ENCODE results near the gene ADARB2. TPM values are rescaled to one million over a fixed set of nuclear protein-coding genes. Genes with fewer than 3 reads are reported as not detected.
A peak's percentile ranks its signal among the peaks of the same experiment; 100 is the strongest.

Gene ADARB2
- total and polyA plus RNA-seq, 4 experiments from 2014 or later, result 13.5 to 14.1 TPM; not detected in 2

- H3K27me3 Mint-ChIP-seq, result peaks cover 3 to 6% of the 10 kb centered on the region in 2 donors
- H3K9me3 Mint-ChIP-seq, result peaks cover 2 to 31% (median 22%) of the 10 kb centered on the region in 8 donors
- H3K4me1 ChIP-seq (ENCODE audit: insufficient read depth, low read length), result no peaks in the 10 kb centered on the region
- no peak for DNase-seq
- no peaks in the 10 kb centered on the region for H3K36me3 ChIP-seq (ENCODE audit: insufficient read depth, low read length)
- H3K4me1 Mint-ChIP-seq, result peaks cover 1 to 7% (median 5%) of the 10 kb centered on the region in 4 donors
- ChIA-PET POLR2A (ENCODE audit: partially characterized antibody) (no interaction called here), CTCF (ENCODE audit: partially characterized antibody) (no interaction called here)
- H3K4me3 Mint-ChIP-seq, result no peak overlapping the region
- no peak overlapping the region for H3K4me3 ChIP-seq (ENCODE audit: low read length in 2 of 2)
- H3K27ac Mint-ChIP-seq, result no peak overlapping the region
- no peaks in the 10 kb centered on the region for H3K9me3 ChIP-seq (ENCODE audit: control insufficient read depth in 1 of 2, low read length in 2 of 2)
- peaks cover 10 to 15% of the 10 kb centered on the region in 2 donors for H3K36me3 Mint-ChIP-seq
- intact Hi-C loops (cut with micrococcal nuclease), result no loop called here
- H3K27me3 ChIP-seq (ENCODE audit: insufficient read depth, low read length), result no peaks in the 10 kb centered on the region
- H3K27ac ChIP-seq (ENCODE audit: low read depth, low read length), result no peak overlapping the region
Measured at GRCh38 chr10:1138529-1138928, 598.8 kb downstream of the ADARB2 start.

DNA sequence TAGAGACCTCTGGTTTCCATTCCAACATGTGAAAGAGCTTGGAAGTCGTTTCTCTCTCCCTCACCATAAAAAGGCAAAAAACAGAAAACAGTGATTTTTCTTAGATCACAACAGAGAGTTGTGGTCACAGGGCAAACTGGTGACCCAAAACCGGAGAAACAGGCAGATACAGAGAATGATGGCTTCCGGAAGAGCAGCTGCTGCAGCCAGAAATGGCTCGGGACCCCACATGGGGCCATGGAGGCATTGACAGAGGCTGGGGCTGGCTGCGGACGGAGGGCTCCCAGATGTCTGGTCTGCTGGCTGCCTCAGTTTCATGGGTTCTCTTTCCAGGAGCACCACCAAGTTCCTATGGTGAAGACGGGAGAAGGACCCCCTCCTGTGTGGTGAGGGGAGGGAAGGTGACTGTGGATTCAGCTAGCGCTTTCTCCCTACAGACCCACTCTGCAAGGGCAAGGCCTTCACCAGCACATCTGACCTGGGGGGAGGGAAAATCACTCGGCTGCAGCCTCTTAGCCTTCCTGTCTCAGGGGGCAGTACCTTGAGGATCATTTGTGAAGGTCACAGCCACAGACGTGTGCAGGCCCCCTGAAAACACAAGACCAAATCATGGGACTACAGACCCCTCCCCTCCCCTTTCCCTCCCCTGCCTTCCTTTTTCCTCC lies 599.7 kb downstream of the ADARB2 start:
- DNase-seq, result no peak
- Mint-ChIP-seq H3K9me3 (peaks cover 2 to 31% (median 22%) of the 10 kb centered on the region in 8 donors), H3K36me3 (peaks cover 11 to 19% of the 10 kb centered on the region in 2 donors), H3K4me3 (no peak overlapping the region), H3K27ac (no peak overlapping the region), H3K4me1 (peaks cover 6 to 9% (median 7%) of the 10 kb centered on the region in 4 donors), H3K27me3 (peaks cover 2 to 3% of the 10 kb centered on the region in 2 donors)
- Histone ChIP-seq H3K4me1 (ENCODE audit: insufficient read depth, low read length) (no peaks in the 10 kb centered on the region), H3K4me3 (ENCODE audit: low read length in 2 of 2) (no peak overlapping the region), H3K9me3 (ENCODE audit: control insufficient read depth in 1 of 2, low read length in 2 of 2) (no peaks in the 10 kb centered on the region), H3K27me3 (ENCODE audit: insufficient read depth, low read length) (no peaks in the 10 kb centered on the region), H3K27ac (ENCODE audit: low read depth, low read length) (no peak overlapping the region), H3K36me3 (ENCODE audit: insufficient read depth, low read length) (no peaks in the 10 kb centered on the region)
- CTCF ChIA-PET (ENCODE audit: partially characterized antibody), result no interaction called here
- POLR2A ChIA-PET (ENCODE audit: partially characterized antibody), result no interaction called here
- intact Hi-C loops (cut with micrococcal nuclease), result no loop called here

- Histone ChIP-seq H3K9me3 (ENCODE audit: control insufficient read depth in 1 of 2, low read length in 2 of 2) (no peaks in the 10 kb centered on the region), H3K27me3 (ENCODE audit: insufficient read depth, low read length) (no peaks in the 10 kb centered on the region), H3K4me1 (ENCODE audit: insufficient read depth, low read length) (no peaks in the 10 kb centered on the region), H3K36me3 (ENCODE audit: insufficient read depth, low read length) (peaks cover 5% of the 10 kb centered on the region), H3K4me3 (ENCODE audit: low read length in 2 of 2) (no peak overlapping the region), H3K27ac (ENCODE audit: low read depth, low read length) (no peak overlapping the region)
- ChIA-PET POLR2A (ENCODE audit: partially characterized antibody) (no interaction called here), CTCF (ENCODE audit: partially characterized antibody) (interaction anchor here (2.0 kb wide), 1 partner anchor 26 kb away, joined by 6 read pairs; no protein-coding TSS in a partner anchor)
- peaks cover 2 to 28% (median 22%) of the 10 kb centered on the region in 8 donors for H3K9me3 Mint-ChIP-seq
- H3K27ac Mint-ChIP-seq, result no peak overlapping the region
- H3K27me3 Mint-ChIP-seq, result peaks cover 0 to 1% of the 10 kb centered on the region in 2 donors
- intact Hi-C loops (cut with micrococcal nuclease), result no loop called here
- peaks cover 19 to 28% of the 10 kb centered on the region in 2 donors for H3K36me3 Mint-ChIP-seq
- H3K4me1 Mint-ChIP-seq, result peaks cover 7 to 13% (median 10%) of the 10 kb centered on the region in 4 donors
- H3K4me3 Mint-ChIP-seq, result no peak overlapping the region
- no peak for DNase-seq
Measured at GRCh38 chr10:1136268-1136667, 601.1 kb downstream of the ADARB2 start.

- H3K4me1 ChIP-seq (ENCODE audit: insufficient read depth, low read length), result no peaks in the 10 kb centered on the region
- no peaks in the 10 kb centered on the region for H3K27me3 ChIP-seq (ENCODE audit: insufficient read depth, low read length)
- Mint-ChIP-seq H3K27me3 (no peaks in the 10 kb centered on the region), H3K4me1 (peaks cover 7 to 13% (median 10%) of the 10 kb centered on the region in 4 donors), H3K36me3 (peaks cover 37 to 41% of the 10 kb centered on the region in 2 donors), H3K9me3 (peaks cover 0 to 17% (median 11%) of the 10 kb centered on the region in 8 donors), H3K4me3 (no peak overlapping the region), H3K27ac (peak overlapping the region in 2 of 7 donors; percentile 75 to 77)
- H3K36me3 ChIP-seq (ENCODE audit: insufficient read depth, low read length), result peaks cover 26% of the 10 kb centered on the region
- no peak for DNase-seq
- H3K4me3 ChIP-seq (ENCODE audit: low read length in 2 of 2), result no peak overlapping the region
- ChIA-PET CTCF (ENCODE audit: partially characterized antibody) (no interaction called here), POLR2A (ENCODE audit: partially characterized antibody) (no interaction called here)
- no peaks in the 10 kb centered on the region for H3K9me3 ChIP-seq (ENCODE audit: control insufficient read depth in 1 of 2, low read length in 2 of 2)
- H3K27ac ChIP-seq (ENCODE audit: low read depth, low read length), result no peak overlapping the region
- intact Hi-C loops (cut with micrococcal nuclease), result no loop called here
Measured at GRCh38 chr10:1134156-1134555, 603.2 kb downstream of the ADARB2 start.

DNA sequence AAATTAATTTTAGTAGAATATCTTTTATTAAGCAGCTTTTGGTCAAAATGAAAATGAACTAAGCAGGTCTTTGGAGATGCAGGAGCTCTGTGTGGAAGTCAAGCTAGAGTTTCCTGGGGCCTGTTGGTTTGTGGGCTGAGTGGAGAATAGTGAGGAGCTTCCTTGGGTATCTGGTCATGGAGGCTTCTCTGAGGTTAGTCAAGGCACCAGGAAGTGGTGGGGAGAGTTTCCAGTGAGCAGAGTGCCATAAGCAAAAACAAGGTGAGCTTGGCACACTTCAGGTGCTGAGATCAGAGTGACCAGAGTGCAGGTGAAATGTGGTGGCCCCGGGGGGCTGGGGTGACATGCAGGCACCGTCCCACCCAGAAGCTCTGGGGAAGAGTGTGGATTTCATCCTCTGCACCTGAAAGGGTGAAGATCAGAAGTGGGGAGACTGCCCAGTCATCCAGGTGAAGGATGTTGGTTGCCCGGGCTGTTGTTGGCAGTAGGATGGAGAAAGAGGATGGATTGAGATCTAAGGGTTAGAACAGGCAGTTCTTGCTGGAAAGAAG lies 603.8 kb downstream of the ADARB2 start:
- H3K27me3 ChIP-seq (ENCODE audit: insufficient read depth, low read length), result no peaks in the 10 kb centered on the region
- POLR2A ChIA-PET (ENCODE audit: partially characterized antibody), result no interaction called here
- H3K36me3 Mint-ChIP-seq, result peaks cover 41 to 42% of the 10 kb centered on the region in 2 donors
- H3K9me3 ChIP-seq (ENCODE audit: control insufficient read depth in 1 of 2, low read length in 2 of 2), result no peaks in the 10 kb centered on the region
- intact Hi-C loops (cut with micrococcal nuclease), result no loop called here
- H3K36me3 ChIP-seq (ENCODE audit: insufficient read depth, low read length), result peaks cover 31% of the 10 kb centered on the region
- no peak overlapping the region for H3K4me3 ChIP-seq (ENCODE audit: low read length in 2 of 2)
- CTCF ChIA-PET (ENCODE audit: partially characterized antibody), result no interaction called here
- H3K4me1 ChIP-seq (ENCODE audit: insufficient read depth, low read length), result no peaks in the 10 kb centered on the region
- no peak for DNase-seq
- peak overlapping the region in 6 of 7 donors; percentile 23 to 83 (median 62) for H3K27ac Mint-ChIP-seq
- H3K27me3 Mint-ChIP-seq, result no peaks in the 10 kb centered on the region
- H3K9me3 Mint-ChIP-seq, result peaks cover 0 to 12% (median 5%) of the 10 kb centered on the region in 8 donors
- H3K4me3 Mint-ChIP-seq, result no peak overlapping the region
- H3K27ac ChIP-seq (ENCODE audit: low read depth, low read length), result no peak overlapping the region
- H3K4me1 Mint-ChIP-seq, result peaks cover 7 to 13% (median 10%) of the 10 kb centered on the region in 4 donors

DNA sequence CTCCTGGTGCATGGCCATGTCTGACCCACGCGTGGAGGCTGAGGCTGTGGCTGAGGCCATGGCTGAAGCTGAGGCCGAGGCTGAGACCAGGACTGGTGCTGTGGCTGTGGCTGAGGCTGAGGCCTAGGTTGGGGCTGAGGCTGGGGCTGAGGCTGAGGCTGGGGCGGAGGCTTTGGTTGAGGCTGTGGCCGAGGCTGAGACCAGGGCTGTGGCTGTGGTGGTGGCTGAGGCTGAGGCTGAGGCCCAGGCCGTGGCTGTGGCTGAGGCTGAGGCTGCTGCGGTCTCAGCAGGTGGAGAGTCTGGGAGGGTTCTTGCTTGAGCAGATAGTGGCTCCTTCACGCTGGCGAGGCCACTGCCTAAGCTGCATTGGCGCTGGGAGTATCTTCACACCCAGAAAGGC lies 604.7 kb downstream of the ADARB2 start:
- Histone ChIP-seq H3K4me1 (ENCODE audit: insufficient read depth, low read length) (no peaks in the 10 kb centered on the region), H3K9me3 (ENCODE audit: control insufficient read depth in 1 of 2, low read length in 2 of 2) (no peaks in the 10 kb centered on the region), H3K27me3 (ENCODE audit: insufficient read depth, low read length) (no peaks in the 10 kb centered on the region), H3K36me3 (ENCODE audit: insufficient read depth, low read length) (peaks cover 35% of the 10 kb centered on the region), H3K27ac (ENCODE audit: low read depth, low read length) (no peak overlapping the region), H3K4me3 (ENCODE audit: low read length in 2 of 2) (no peak overlapping the region)
- H3K4me1 Mint-ChIP-seq, result peaks cover 7 to 13% (median 10%) of the 10 kb centered on the region in 4 donors
- no peak overlapping the region for H3K27ac Mint-ChIP-seq
- no peak for DNase-seq
- POLR2A ChIA-PET (ENCODE audit: partially characterized antibody), result no interaction called here
- no peaks in the 10 kb centered on the region for H3K27me3 Mint-ChIP-seq
- H3K9me3 Mint-ChIP-seq, result peaks cover 0 to 5% (median 0%) of the 10 kb centered on the region in 8 donors
- peaks cover 41 to 47% of the 10 kb centered on the region in 2 donors for H3K36me3 Mint-ChIP-seq
- no peak overlapping the region for H3K4me3 Mint-ChIP-seq
- CTCF ChIA-PET (ENCODE audit: partially characterized antibody), result interaction anchor here (1.0 to 2.1 kb wide), 2 partner anchors 16 to 23 kb away, joined by 3 to 5 read pairs; no protein-coding TSS in a partner anchor
- intact Hi-C loops (cut with micrococcal nuclease), result no loop called here

- Mint-ChIP-seq H3K9me3 (no peaks in the 10 kb centered on the region), H3K4me3 (no peak overlapping the region), H3K36me3 (peaks cover 52 to 59% of the 10 kb centered on the region in 2 donors), H3K27ac (peak overlapping the region in 1 of 7 donors; percentile 43), H3K4me1 (peaks cover 7 to 13% (median 10%) of the 10 kb centered on the region in 4 donors), H3K27me3 (no peaks in the 10 kb centered on the region)
- POLR2A ChIA-PET (ENCODE audit: partially characterized antibody), result no interaction called here
- H3K27me3 ChIP-seq (ENCODE audit: insufficient read depth, low read length), result no peaks in the 10 kb centered on the region
- DNase-seq, result no peak
- no peak overlapping the region for H3K27ac ChIP-seq (ENCODE audit: low read depth, low read length)
- CTCF ChIA-PET (ENCODE audit: partially characterized antibody), result interaction anchor here (1.0 to 2.1 kb wide), 3 partner anchors 17 to 21 kb away, joined by 3 to 5 read pairs (median 4); no protein-coding TSS in a partner anchor
- H3K4me1 ChIP-seq (ENCODE audit: insufficient read depth, low read length), result no peaks in the 10 kb centered on the region
- H3K36me3 ChIP-seq (ENCODE audit: insufficient read depth, low read length), result peaks cover 35% of the 10 kb centered on the region
- H3K9me3 ChIP-seq (ENCODE audit: control insufficient read depth in 1 of 2, low read length in 2 of 2), result no peaks in the 10 kb centered on the region
- no peak overlapping the region for H3K4me3 ChIP-seq (ENCODE audit: low read length in 2 of 2)
- intact Hi-C loops (cut with micrococcal nuclease), result no loop called here
Measured at GRCh38 chr10:1130995-1131790, 606.1 kb downstream of the ADARB2 start.
